Calu3 (cell line): ENCODE measurements around the gene NRP2. TPM values are rescaled to one million over a fixed set of nuclear protein-coding genes. Genes with fewer than 3 reads are reported as not detected.

Experiments
- BruUV-seq: library from RNA; stranded (reverse); fragments of 400-500 nt; replicated peaks from 2 replicates; lab custom pipeline; 2021; lab: Mats Ljungman, UMichigan
- CTCF ChIA-PET: fragments of 300-600 bp; sonication (Branson Sonifier 250); formaldehyde crosslinking; loops from one replicate; lab custom pipeline; 2022; ENCODE audit warnings: antibody characterized with exemption; lab: Charles Lee
- DNase-seq: peaks from one replicate; pipeline ENCODE4 v3.0.0; 2022
- H3K27ac Mint-ChIP-seq: one replicate; pipeline ENCODE4 v1.8.0; 2022; ENCODE audit warnings: mixed read lengths; ENCODE audit not compliant: unreplicated experiment
- H3K27me3 Mint-ChIP-seq: one replicate; pipeline ENCODE4 v1.8.0; 2022; ENCODE audit warnings: mixed read lengths; ENCODE audit not compliant: unreplicated experiment
- H3K36me3 Mint-ChIP-seq: one replicate; pipeline ENCODE4 v1.8.0; 2022; ENCODE audit warnings: mild to moderate bottlenecking, moderate library complexity, mixed read lengths; ENCODE audit not compliant: insufficient read depth, unreplicated experiment
- H3K4me1 Mint-ChIP-seq: one replicate; pipeline ENCODE4 v1.8.0; 2022; ENCODE audit warnings: mild to moderate bottlenecking, low read depth, mixed read lengths; ENCODE audit not compliant: unreplicated experiment
- H3K4me3 Mint-ChIP-seq: one replicate; pipeline ENCODE4 v1.8.0; 2022; ENCODE audit warnings: mild to moderate bottlenecking, low read depth, moderate library complexity, mixed read lengths; ENCODE audit not compliant: unreplicated experiment
- H3K9me3 Mint-ChIP-seq: one replicate; pipeline ENCODE4 v1.8.0; 2022; ENCODE audit warnings: low read depth, mixed read lengths; ENCODE audit not compliant: unreplicated experiment
- CTCF ChIP-seq: fragments of 200-600 bp; IDR thresholded peaks from one replicate; pipeline ENCODE4 v1.8.0; 2022; ENCODE audit warnings: antibody characterized with exemption; ENCODE audit not compliant: unreplicated experiment
- intact Hi-C: fragments of 100-400 bp; cut with micrococcal nuclease; formaldehyde crosslinking; loops from one replicate; pipeline ENCODE4 v1.10.0; 2022; ENCODE audit not compliant: unreplicated experiment
- total RNA-seq: library from RNA; stranded (reverse); gene quantifications from 2 replicates; pipeline ENCODE4 v1.2.3, GENCODE V29; 2022

The NRP2 gene
- total RNA-seq, 1 experiment from 2014 or later: 19.9 TPM

- CTCF ChIA-PET: no interaction called here
- no peaks in the 10 kb centered on the region for H3K27me3 Mint-ChIP-seq
- intact Hi-C loops: no loop called here
- H3K4me3 Mint-ChIP-seq: no peak overlapping the region
- DNase-seq: no peak
- H3K4me1 Mint-ChIP-seq: peaks cover 92% of the 10 kb centered on the region
- no peaks in the 10 kb centered on the region for H3K9me3 Mint-ChIP-seq
- peaks cover 14% of the 10 kb centered on the region for H3K36me3 Mint-ChIP-seq
- H3K27ac Mint-ChIP-seq: no peak overlapping the region
- no peak for TF ChIP-seq CTCF
- BruUV-seq: no TSS peak
These were observed 68.5 kb downstream of the NRP2 start for GRCh38 chr2:205750797-205751196.

- H3K36me3 Mint-ChIP-seq: peaks cover 14% of the 10 kb centered on the region
- no peaks in the 10 kb centered on the region for H3K27me3 Mint-ChIP-seq
- BruUV-seq: no TSS peak
- H3K4me1 Mint-ChIP-seq: peaks cover 90% of the 10 kb centered on the region
- no peaks in the 10 kb centered on the region for H3K9me3 Mint-ChIP-seq
- intact Hi-C loops: no loop called here
- DNase-seq: no peak
- no peak overlapping the region for H3K4me3 Mint-ChIP-seq
- CTCF ChIA-PET: no interaction called here
- H3K27ac Mint-ChIP-seq: peak overlapping the region; percentile 60
- TF ChIP-seq CTCF: no peak
These were observed 69.3 kb downstream of the NRP2 start for GRCh38 chr2:205751569-205752031.

- no peaks in the 10 kb centered on the region for H3K9me3 Mint-ChIP-seq
- peak overlapping the region; percentile 60 for H3K27ac Mint-ChIP-seq
- no peak for TF ChIP-seq CTCF
- CTCF ChIA-PET: no interaction called here
- H3K36me3 Mint-ChIP-seq: peaks cover 14% of the 10 kb centered on the region
- no peak overlapping the region for H3K4me3 Mint-ChIP-seq
- BruUV-seq: no TSS peak
- no peak for DNase-seq
- H3K27me3 Mint-ChIP-seq: no peaks in the 10 kb centered on the region
- H3K4me1 Mint-ChIP-seq: peaks cover 90% of the 10 kb centered on the region
- intact Hi-C loops: no loop called here
These were observed 70.1 kb downstream of the NRP2 start for GRCh38 chr2:205752296-205752820.

GRCh38 chr2:205752924-205753323 lies 70.6 kb downstream of the NRP2 start:
- peaks cover 90% of the 10 kb centered on the region for H3K4me1 Mint-ChIP-seq
- H3K27me3 Mint-ChIP-seq: no peaks in the 10 kb centered on the region
- H3K4me3 Mint-ChIP-seq: no peak overlapping the region
- peaks cover 13% of the 10 kb centered on the region for H3K36me3 Mint-ChIP-seq
- no peak for TF ChIP-seq CTCF
- CTCF ChIA-PET: interaction anchor here (0.6 kb wide), 1 partner anchor 503 kb away, joined by 4 read pairs; no protein-coding TSS in a partner anchor
- DNase-seq: no peak
- no TSS peak for BruUV-seq
- intact Hi-C loops: no loop called here
- H3K27ac Mint-ChIP-seq: no peak overlapping the region
- H3K9me3 Mint-ChIP-seq: no peaks in the 10 kb centered on the region
